HG02571 (cell line): ENCODE measurements around the gene MRPL23.

Experiments used
- ATAC-seq: cut with Tn5 transposase; IDR thresholded peaks from one replicate; pipeline ENCODE4 v1.9.1; 2021; ENCODE audit warnings: mild to moderate bottlenecking, moderate library complexity; ENCODE audit not compliant: unreplicated experiment

Gene MRPL23

DNA sequence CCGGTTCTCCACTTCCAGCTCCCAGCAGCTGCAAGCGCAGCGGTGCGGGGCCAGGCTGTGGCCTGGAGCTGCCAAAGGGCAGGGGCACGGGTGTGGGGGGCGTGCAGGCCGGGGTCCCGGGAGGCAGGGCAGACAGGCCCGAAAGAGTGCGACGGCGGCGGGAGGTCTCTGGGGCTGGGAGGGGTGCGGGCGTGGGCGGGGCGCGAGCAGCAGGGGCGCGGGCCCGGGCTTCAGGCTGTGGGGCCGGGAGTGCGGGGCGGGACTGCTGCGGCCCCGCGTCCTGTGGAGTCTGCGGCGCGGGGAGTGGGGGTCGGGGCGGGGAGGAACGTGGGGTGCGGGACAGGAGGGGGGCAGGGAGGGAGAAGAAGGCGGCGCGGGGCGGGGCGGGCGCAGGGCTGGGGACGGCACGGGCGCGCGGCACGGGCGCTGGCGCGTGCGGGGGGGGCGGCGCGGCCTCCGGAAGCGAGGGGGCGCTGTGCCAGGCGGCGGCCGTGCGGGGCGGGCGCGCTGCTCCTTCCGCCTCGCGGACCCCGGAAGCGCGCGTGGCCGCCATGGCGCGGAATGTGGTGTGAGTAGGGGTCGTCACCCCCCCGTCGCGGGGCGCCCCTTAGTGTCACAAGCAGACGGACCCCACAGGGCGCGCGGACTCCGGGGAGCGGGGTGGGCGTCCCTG lies at the start of gene MRPL23:
MRPL23 (plus strand) TSS at position 521 of the 673 bp plus-strand sequence; CDS start at position 552, 31 bp downstream.
- ATAC-seq = no peak

GRCh38 chr11:1899090-1899489 lies 48.0 kb upstream of the MRPL23 start:
- ATAC-seq = no peak

- no peak for ATAC-seq
Measured at GRCh38 chr11:1899686-1900085, 47.4 kb upstream of the MRPL23 start.

GRCh38 chr11:1906181-1906580 lies 41.0 kb upstream of the MRPL23 start:
- ATAC-seq = no peak

DNA sequence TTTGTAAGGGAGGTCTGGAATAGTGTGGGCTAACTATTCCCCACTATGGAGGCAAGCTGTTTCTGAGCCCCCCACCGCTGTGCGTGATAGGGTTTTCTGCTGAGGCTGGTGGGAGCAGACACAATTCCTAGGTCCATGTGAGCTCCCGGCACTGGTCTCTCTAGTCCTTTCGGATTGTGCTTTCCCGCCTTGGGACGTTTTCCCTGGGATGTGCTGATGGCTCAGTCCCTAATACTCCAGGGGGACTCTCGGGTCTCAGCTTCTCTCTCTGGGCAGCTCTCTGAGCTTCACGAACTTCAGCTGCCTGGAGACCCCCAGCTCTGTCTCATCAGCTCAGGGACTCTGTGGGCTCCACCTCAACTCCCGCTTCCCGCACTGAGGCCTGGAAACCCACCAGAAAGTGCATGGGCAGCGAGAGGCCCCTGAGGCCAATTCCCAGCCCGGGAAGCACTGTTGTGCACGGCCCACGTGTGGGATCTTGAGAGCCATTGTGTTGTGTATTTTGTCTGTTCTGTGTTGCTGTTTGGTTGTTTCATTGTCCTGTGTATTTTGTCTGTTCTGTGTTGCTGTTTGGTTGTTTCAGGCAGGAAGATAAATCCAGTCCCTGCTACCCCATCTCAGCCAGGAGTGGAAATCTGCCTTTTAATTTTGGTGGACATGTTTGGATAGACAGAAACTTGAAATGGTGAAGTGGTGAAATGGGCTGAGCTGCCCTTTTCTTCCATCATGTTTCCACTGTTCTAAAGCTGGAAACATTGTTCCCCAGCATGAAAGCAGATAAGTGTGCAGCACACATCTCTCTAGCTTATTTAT lies 40.3 kb upstream of the MRPL23 start:
- no peak for ATAC-seq

DNA sequence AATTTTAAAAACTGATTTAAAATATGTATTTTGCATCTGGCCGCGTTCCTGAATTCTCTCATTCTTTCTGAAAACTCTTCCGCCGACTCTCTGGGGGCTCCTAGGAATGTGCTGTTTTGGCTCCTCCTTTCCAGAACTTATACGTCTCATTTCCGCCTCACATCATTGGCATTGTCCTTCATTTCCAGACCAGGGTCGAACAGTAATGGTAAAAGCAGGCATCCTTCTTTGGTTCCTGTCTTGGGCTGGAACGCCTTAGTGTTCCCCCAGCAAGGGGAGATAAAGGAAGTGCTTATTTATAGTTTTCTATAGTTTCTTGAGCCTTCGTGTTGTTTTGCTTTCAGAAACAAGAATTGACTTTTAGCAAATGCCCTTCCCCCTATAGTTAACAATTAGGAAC lies 38.5 kb upstream of the MRPL23 start:
- no peak for ATAC-seq

DNA sequence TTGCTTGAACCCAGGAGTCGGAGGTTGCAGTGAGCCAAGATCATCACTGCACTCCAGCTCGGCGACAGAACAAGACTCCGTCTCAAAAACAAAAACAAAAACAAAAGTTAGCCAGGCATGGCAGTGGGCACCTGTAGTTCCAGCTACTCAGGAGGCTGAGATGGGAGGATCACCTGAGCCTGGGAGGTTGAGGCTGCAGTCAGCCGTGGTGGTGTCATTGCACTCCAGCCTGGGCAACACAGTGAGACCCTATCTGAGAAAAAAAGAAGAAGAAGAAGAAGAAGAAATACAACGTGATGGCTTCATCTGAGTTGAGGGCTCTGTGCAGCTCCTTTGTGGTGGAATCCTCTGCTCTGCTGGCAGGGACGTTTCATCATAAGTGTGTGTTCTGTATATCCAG lies 37.6 kb upstream of the MRPL23 start:
- no peak for ATAC-seq

- ATAC-seq = no peak
Measured at GRCh38 chr11:1912289-1912878, 34.7 kb upstream of the MRPL23 start.

- ATAC-seq = no peak
Measured at GRCh38 chr11:1913271-1914060, 33.7 kb upstream of the MRPL23 start.

DNA sequence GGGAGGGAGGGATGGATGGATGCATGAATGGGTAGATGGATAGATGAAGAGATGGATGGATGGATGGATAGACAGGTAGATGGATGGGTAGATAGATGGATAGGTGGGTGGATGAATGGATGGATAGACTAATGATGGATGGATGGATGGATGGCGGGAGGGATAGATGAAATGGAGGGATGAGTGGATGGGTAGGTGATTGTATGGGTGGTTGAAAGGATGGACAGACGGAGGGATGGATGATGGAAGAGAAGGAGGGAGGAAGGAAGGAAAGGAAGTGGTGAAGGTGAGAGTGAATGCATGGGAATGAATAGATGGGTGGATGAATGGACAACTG lies 31.4 kb upstream of the MRPL23 start:
- no peak for ATAC-seq

- ATAC-seq = no peak
Measured at GRCh38 chr11:1916132-1916985, 30.8 kb upstream of the MRPL23 start.

DNA sequence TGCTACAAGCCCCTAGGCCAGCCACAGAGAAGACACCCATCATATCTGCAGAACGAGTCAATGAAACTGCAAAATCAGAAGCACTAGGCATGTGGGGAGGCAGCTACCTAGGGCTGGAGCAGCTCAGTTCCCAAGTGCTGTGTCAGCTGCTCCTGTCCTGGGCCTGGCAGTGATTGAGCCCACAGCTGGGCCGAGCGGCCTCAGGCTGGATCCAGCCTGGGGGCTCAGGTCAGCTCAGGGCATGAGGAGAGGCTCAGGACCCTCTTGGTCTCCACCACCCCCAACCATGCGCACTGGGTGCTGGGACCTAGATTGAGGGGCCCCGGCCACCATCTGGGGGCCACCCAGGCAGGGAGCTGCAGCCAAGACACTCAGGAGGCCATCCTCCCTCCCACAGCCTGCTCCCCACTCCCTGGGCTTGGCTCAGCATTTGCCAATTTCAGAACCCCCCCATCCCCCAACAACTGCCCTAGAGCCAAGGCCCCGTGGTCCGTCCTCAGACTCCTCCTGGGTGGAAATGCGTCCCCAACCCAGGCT lies 30.1 kb upstream of the MRPL23 start:
- ATAC-seq = no peak

DNA sequence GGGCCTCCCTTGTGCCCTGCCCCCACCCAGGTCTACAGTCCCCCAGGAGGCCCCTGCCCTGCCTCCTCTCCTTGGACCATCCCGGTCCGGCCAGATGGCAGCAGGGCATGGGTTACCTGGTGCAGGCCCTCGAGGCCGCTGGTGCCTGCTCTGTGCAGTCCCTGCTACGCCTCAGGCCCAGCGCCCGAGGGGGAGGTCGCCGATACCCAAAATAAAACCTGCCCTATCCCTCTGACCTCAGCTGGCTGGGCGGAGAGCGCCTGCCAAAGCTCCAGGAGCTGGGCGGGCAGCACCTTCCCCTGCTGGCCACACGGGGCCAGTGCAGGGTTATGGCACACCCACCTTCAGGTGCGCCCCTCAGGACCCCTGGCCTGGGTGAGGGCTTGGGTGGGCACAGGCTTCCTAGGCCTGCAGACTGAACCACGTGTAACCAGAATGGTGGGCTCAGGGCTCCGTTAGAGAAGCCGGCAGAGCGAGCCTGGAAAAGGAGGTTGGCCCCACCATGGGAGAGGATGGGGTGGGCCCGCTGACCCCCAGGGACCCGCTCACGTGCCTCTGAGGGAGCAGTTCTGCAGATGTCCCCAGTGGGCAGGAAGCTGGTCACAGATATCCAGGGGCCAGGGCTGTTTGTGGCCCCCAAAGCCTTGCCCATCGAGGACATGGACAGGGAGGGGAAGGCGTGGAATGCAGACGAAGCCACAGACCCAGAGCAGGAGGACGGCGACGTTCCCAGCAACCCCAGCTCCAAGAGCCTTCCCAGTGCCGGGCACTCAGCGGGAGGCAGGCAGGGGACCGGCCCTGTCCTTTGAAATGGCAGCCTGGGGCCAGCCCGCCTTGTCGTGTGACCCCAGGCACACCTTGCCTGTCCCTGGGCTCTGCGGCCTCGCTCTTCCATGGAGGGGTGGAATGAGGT lies 29.4 kb upstream of the MRPL23 start:
- no peak for ATAC-seq

- ATAC-seq = no peak
Measured at GRCh38 chr11:1918436-1919315, 28.5 kb upstream of the MRPL23 start.

- ATAC-seq = no peak
Measured at GRCh38 chr11:1919391-1920127, 27.6 kb upstream of the MRPL23 start, which contains the start of gene TNNT3. Gene TNNT3 (plus strand): TSS chr11:1919703. CDS start chr11:1922875, 3,172 bp downstream.

- ATAC-seq = no peak
Measured at GRCh38 chr11:1920128-1920908, 26.8 kb upstream of the MRPL23 start.
